GM18951 (cell line): ENCODE measurements around the gene ATP2C1.

ENCODE experiments used
- POLR2A ChIP-seq: IDR thresholded peaks from 4 replicates; pipeline ENCODE4 v1.6.1; 2011; ENCODE audit warnings: mild to moderate bottlenecking; ENCODE audit not compliant: insufficient read length, insufficient read depth; ENCODE audit errors: extremely low read depth
- in situ Hi-C: fragments of 300-500 bp; cut with MboI; formaldehyde crosslinking; loops from one replicate; pipeline ENCODE4 v1.12.0; 2022; ENCODE audit warnings: low sequenced_read_pairs, mixed read lengths, inconsistent platforms; ENCODE audit not compliant: unreplicated experiment

The ATP2C1 gene

GRCh38 chr3:130934442-130935089, 40.7 kb downstream of the ATP2C1 start:
- TF ChIP-seq POLR2A, result no peak
- in situ Hi-C loops, result no loop called here

- in situ Hi-C loops, result no loop called here
Measured at GRCh38 chr3:130935761-130936492, 42.0 kb downstream of the ATP2C1 start.

GRCh38 chr3:130939753-130940152, 45.9 kb downstream of the ATP2C1 start:
- no peak for TF ChIP-seq POLR2A
- in situ Hi-C loops, result no loop called here

More at GRCh38 chr3:130935761-130936492, 42.0 kb downstream of the ATP2C1 start:
- no peak for TF ChIP-seq POLR2A

DNA sequence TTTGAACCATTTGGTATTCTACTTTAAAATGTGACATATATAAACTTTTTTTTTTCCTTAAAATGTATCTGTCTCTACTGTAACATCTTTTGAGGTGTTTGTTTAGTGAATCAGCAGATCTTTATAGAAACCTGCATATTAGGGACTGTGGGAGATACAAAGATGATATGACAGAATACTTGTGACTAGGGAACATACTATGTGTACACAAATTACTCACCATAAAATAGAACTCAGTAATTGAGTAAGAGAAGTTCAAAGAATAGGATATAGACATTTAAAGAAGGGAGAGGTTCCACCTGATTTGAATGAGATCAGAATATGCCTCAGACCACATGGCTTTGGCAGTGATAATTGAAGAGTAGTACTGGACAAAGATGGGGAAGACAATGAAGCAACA, 47.9 kb downstream of the ATP2C1 start:
- in situ Hi-C loops, result no loop called here

GRCh38 chr3:130946882-130947281, 53.0 kb downstream of the ATP2C1 start:
- in situ Hi-C loops, result no loop called here
- no peak for TF ChIP-seq POLR2A

More for the DNA sequence above, 47.9 kb downstream of the ATP2C1 start:
- TF ChIP-seq POLR2A, result no peak

DNA sequence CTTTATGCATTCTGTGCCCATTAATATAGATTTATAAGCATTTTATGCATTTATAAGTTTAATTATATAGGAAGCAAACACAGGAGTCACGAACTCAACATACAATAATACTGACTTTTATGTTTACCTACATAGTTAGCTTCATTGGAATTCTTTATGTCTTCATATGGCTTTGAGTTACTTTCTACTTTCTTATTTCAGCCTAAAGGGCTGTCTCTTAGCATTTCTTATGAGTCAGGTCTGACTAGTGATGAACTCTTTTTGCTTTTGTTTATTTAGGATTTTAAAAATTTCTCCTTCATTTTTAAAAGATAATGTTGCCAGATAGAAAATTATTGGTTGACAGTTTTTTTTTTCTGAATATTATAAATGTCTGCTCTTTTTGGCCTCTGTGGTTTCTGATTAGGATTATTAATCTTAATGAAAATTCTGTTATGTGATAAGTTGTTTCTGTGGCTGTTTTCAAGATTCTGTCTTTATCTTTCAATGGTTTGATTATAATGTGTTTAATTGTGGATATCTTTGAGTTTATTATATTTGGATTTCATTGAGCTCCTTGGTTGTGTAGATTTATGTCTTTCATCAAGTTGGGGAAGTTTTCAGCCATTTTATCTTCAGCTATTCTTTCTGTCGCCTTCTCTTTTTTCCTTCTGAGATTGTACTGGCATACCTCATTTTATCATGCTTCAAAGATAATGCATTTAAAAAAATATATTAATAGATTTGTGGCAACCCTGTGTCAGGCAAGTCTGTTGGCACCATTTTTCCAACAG, 54.3 kb downstream of the ATP2C1 start:
- in situ Hi-C loops, result no loop called here
- no peak for TF ChIP-seq POLR2A

DNA sequence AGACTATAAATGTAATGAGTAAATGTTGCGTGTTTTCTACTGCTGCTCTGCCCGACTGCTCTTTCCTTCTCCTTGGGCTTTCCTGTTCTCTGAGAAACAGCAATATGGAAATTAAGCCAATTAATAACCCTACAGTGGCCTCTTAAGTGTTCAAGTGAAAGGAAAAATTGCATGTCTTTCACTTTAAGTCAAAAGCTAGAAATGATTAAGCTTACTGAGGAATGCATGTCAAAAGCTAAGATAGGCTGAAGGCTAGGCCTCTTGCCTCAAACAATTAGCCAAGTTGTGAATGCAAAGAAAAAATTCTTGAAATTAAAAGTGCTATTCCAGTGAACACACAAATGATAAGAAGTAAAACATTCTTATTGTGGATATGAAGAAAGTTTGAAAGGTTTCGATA, 55.0 kb downstream of the ATP2C1 start:
- in situ Hi-C loops, result no loop called here
- TF ChIP-seq POLR2A, result no peak

DNA sequence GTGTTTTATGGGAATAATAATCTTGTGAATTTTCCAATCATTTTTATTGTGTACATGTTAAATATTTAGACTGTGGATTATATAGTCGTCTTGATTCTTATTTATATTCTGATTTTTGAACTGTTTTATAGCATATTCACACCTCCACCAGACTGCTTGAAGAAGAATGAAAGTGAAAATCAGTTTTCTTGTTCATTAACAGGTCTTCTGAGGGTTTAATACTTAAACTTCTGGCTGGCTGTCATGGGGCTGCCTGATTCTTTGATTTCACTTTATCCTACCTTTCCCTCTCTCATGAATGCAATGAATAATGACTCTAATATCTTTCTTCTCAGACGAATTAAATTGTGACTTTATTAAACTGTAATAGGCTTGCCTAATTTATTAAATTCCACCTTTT, 56.2 kb downstream of the ATP2C1 start:
- in situ Hi-C loops, result no loop called here
- no peak for TF ChIP-seq POLR2A

GRCh38 chr3:130950641-130951040, 56.8 kb downstream of the ATP2C1 start:
- in situ Hi-C loops, result no loop called here
- no peak for TF ChIP-seq POLR2A

- no peak for TF ChIP-seq POLR2A
- in situ Hi-C loops, result no loop called here
Measured at GRCh38 chr3:130955481-130955880, 61.6 kb downstream of the ATP2C1 start.

- TF ChIP-seq POLR2A, result no peak
Measured at GRCh38 chr3:130956281-130956680, 62.4 kb downstream of the ATP2C1 start.

DNA sequence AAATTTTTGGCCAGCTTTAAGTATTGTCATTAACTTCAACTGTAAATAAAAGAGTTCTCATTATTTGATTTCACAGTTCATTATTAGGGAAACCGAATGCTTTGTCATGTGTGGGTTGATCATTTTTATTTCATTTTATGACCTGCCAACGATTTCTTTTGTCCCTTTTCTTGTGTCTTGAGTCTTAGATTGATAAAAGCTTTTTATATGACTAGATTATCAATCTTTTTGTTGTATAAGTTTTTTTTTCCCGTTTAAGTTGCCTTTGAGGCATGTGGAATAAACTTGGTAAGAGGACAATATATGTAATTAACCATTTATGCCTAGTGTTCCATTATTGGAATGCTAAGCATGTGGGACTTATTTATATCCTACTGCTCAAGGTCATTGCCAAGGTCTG, 62.8 kb downstream of the ATP2C1 start:
- no peak for TF ChIP-seq POLR2A
- in situ Hi-C loops, result no loop called here

More at GRCh38 chr3:130956281-130956680, 62.4 kb downstream of the ATP2C1 start:
- in situ Hi-C loops, result no loop called here

GRCh38 chr3:130960139-130960795, 66.4 kb downstream of the ATP2C1 start:
- in situ Hi-C loops, result no loop called here
- TF ChIP-seq POLR2A, result no peak
